Uterus (tissue), 4 donors: Measurements from ENCODE around the gene ASCC3. TPM values are rescaled to one million over a fixed set of nuclear protein-coding genes. Genes with fewer than 3 reads are reported as not detected.

Experiments used
- DNase-seq, 2 donors: peaks; one replicate each; pipeline ENCODE4 v3.0.0-alpha.2; 2019 to 2020
- H3K27ac ChIP-seq, 2 donors: fragments of 200-600 bp; sonication (generic); 1 replicate in 1 of 2; 2 replicates in 1 of 2; pipeline ENCODE4 v1.5.1; 2016 to 2018
- H3K27me3 ChIP-seq, 2 donors: fragments of 200-600 bp; sonication (generic); one replicate each; pipeline ENCODE4 v1.5.1; 2018 to 2019; ENCODE audit warnings: control low read depth in 1 of 2
- H3K36me3 ChIP-seq, 2 donors: fragments of 200-600 bp; sonication (generic); one replicate each; pipeline ENCODE4 v1.5.1; 2019; ENCODE audit warnings: control low read depth in 1 of 2
- H3K4me1 ChIP-seq, 2 donors: fragments of 200-600 bp; sonication (generic); one replicate each; pipeline ENCODE4 v1.5.1; 2018 to 2019; ENCODE audit warnings: control low read depth in 1 of 2
- H3K4me3 ChIP-seq, 2 donors: fragments of 200-600 bp; sonication (generic); 1 replicate in 1 of 2; 2 replicates in 1 of 2; pipeline ENCODE4 v1.5.1; 2018 to 2019; ENCODE audit warnings: mild to moderate bottlenecking in 1 of 2
- H3K9me3 ChIP-seq, 2 donors: fragments of 200-600 bp; sonication (generic); one replicate each; pipeline ENCODE4 v1.5.1; 2019; ENCODE audit warnings: control low read depth in 1 of 2
- CTCF ChIP-seq, 4 experiments: fragments of 200-600 bp in 2 of 4; fragments of 450-650 bp in 2 of 4; sonication (generic) in 2 of 4; IDR thresholded peaks; one replicate each; pipeline ENCODE4 v1.5.1; 2016 to 2019; ENCODE audit warnings: antibody characterized with exemption in 4 of 4, mild to moderate bottlenecking in 2 of 4, moderate library complexity in 1 of 4
- POLR2A ChIP-seq, 2 donors: fragments of 450-650 bp; IDR thresholded peaks; one replicate each; pipeline ENCODE4 v1.6.1; 2016; ENCODE audit warnings: antibody characterized with exemption in 2 of 2, mild to moderate bottlenecking in 1 of 2, moderate library complexity in 1 of 2
- intact Hi-C: fragments of 100-400 bp; cut with DNase I; formaldehyde crosslinking; loops from one replicate; pipeline ENCODE4 v1.15.1; 2023; ENCODE audit warnings: low total_unique reads
- total RNA-seq, 4 donors: library from RNA; depleted of rRNA in 3 of 4; stranded (reverse); fragments of >200 nt in 3 of 4; gene quantifications; one replicate each; pipeline versions ENCODE4 v1.1.0 to v1.2.4, GENCODE V29; 2014 to 2023
- donor health status: DM: yes; HTN: yes; CAD: no.

Gene ASCC3
- total RNA-seq, 4 donors from 2014 or later, result 14.3 to 92.4 (median 33.2) TPM

- Histone ChIP-seq H3K9me3 (no peaks in the 10 kb centered on the region), H3K27ac (no peak overlapping the region), H3K4me1 (no peaks in the 10 kb centered on the region), H3K27me3 (no peaks in the 10 kb centered on the region), H3K36me3 (no peaks in the 10 kb centered on the region), H3K4me3 (no peak overlapping the region)
- TF ChIP-seq POLR2A (IDR thresholded peaks at IDR 0.05) (no peak), CTCF (IDR thresholded peaks at IDR 0.05) (no peak)
- intact Hi-C loops, result no loop called here
- DNase-seq, result no peak
Observed at GRCh38 chr6:100886076-100886475, 4.9 kb upstream of the ASCC3 start.

GRCh38 chr6:100883347-100883746 lies 2.2 kb upstream of the ASCC3 start:
- Histone ChIP-seq H3K4me1 (no peaks in the 10 kb centered on the region), H3K4me3 (no peak overlapping the region), H3K27me3 (no peaks in the 10 kb centered on the region), H3K36me3 (no peaks in the 10 kb centered on the region), H3K9me3 (no peaks in the 10 kb centered on the region), H3K27ac (no peak overlapping the region)
- TF ChIP-seq CTCF (IDR thresholded peaks at IDR 0.05), result no peak
- TF ChIP-seq POLR2A (IDR thresholded peaks at IDR 0.05), result no peak
- intact Hi-C loops, result no loop called here
- DNase-seq, result no peak

- no peak for DNase-seq
- intact Hi-C loops, result no loop called here
- H3K36me3 ChIP-seq, result no peaks in the 10 kb centered on the region
- TF ChIP-seq POLR2A (IDR thresholded peaks at IDR 0.05) (no peak), CTCF (IDR thresholded peaks at IDR 0.05) (no peak)
- no peaks in the 10 kb centered on the region for H3K4me1 ChIP-seq
- peak overlapping the region; percentile 74 to 78 for H3K4me3 ChIP-seq
- H3K27me3 ChIP-seq, result no peaks in the 10 kb centered on the region
- no peaks in the 10 kb centered on the region for H3K9me3 ChIP-seq
- H3K27ac ChIP-seq, result peak overlapping the region; percentile 86 to 90
Observed at GRCh38 chr6:100881707-100882040, 545 bp upstream of the ASCC3 start.

- Histone ChIP-seq H3K4me1 (no peaks in the 10 kb centered on the region), H3K4me3 (peak overlapping the region; percentile 74 to 78), H3K27ac (peak overlapping the region; percentile 86 to 90), H3K9me3 (no peaks in the 10 kb centered on the region), H3K36me3 (no peaks in the 10 kb centered on the region), H3K27me3 (no peaks in the 10 kb centered on the region)
- intact Hi-C loops, result no loop called here
- TF ChIP-seq POLR2A (IDR thresholded peaks at IDR 0.05) (no peak), CTCF (IDR thresholded peaks at IDR 0.05) (no peak)
- DNase-seq, result no peak
Observed at GRCh38 chr6:100880149-100880852, 828 bp downstream of the ASCC3 start.

GRCh38 chr6:100879317-100879716 lies 1.8 kb downstream of the ASCC3 start:
- H3K9me3 ChIP-seq, result no peaks in the 10 kb centered on the region
- H3K27me3 ChIP-seq, result no peaks in the 10 kb centered on the region
- H3K27ac ChIP-seq, result no peak overlapping the region
- no peaks in the 10 kb centered on the region for H3K36me3 ChIP-seq
- H3K4me3 ChIP-seq, result no peak overlapping the region
- intact Hi-C loops, result no loop called here
- DNase-seq, result no peak
- H3K4me1 ChIP-seq, result no peaks in the 10 kb centered on the region
- no peak for TF ChIP-seq POLR2A (IDR thresholded peaks at IDR 0.05)
- TF ChIP-seq CTCF (IDR thresholded peaks at IDR 0.05), result no peak
